Ammon's horn (tissue), 1 donor: Measurements from ENCODE around the gene POLR3H.

Experiments
- DNase-seq: peaks from one replicate; pipeline ENCODE4 v3.0.0-alpha.2; 2016; ENCODE audit warnings: low spot score

POLR3H gene

GRCh38 chr22:41537203-41537602, 7.1 kb downstream of the POLR3H start:
- DNase-seq: no peak

- no peak for DNase-seq
These were observed 9.0 kb downstream of the POLR3H start for GRCh38 chr22:41535244-41535643.

- no peak for DNase-seq
These were observed 10.1 kb downstream of the POLR3H start for GRCh38 chr22:41534219-41534618.

- DNase-seq: peak; percentile 79
These were observed 11.1 kb downstream of the POLR3H start for GRCh38 chr22:41532908-41533825.

GRCh38 chr22:41531715-41532477, 12.4 kb downstream of the POLR3H start:
- DNase-seq: no peak

- DNase-seq: no peak
These were observed 13.2 kb downstream of the POLR3H start for GRCh38 chr22:41530890-41531714.

- DNase-seq: no peak
These were observed 15.2 kb downstream of the POLR3H start for GRCh38 chr22:41528938-41529561.

- DNase-seq: no peak
These were observed 16.0 kb downstream of the POLR3H start for GRCh38 chr22:41528132-41528766.

- DNase-seq: no peak
These were observed 17.2 kb downstream of the POLR3H start for GRCh38 chr22:41526830-41527799.

GRCh38 chr22:41526226-41526829, 17.9 kb downstream of the POLR3H start:
- no peak for DNase-seq

- no peak for DNase-seq
These were observed 18.6 kb downstream of the POLR3H start for GRCh38 chr22:41525450-41526225.

GRCh38 chr22:41524809-41525449, 19.3 kb downstream of the POLR3H start:
- DNase-seq: no peak

GRCh38 chr22:41524251-41524661, 20.0 kb downstream of the POLR3H start:
- DNase-seq: no peak

GRCh38 chr22:41523464-41524221, 20.6 kb downstream of the POLR3H start:
- no peak for DNase-seq

- no peak for DNase-seq
These were observed 21.5 kb downstream of the POLR3H start for GRCh38 chr22:41522813-41523212.

GRCh38 chr22:41521126-41521525, 23.1 kb downstream of the POLR3H start:
- DNase-seq: no peak

- no peak for DNase-seq
These were observed 26.3 kb downstream of the POLR3H start for GRCh38 chr22:41518048-41518347.
